ENCODE measurements around the gene DYNLT1.

DNA sequence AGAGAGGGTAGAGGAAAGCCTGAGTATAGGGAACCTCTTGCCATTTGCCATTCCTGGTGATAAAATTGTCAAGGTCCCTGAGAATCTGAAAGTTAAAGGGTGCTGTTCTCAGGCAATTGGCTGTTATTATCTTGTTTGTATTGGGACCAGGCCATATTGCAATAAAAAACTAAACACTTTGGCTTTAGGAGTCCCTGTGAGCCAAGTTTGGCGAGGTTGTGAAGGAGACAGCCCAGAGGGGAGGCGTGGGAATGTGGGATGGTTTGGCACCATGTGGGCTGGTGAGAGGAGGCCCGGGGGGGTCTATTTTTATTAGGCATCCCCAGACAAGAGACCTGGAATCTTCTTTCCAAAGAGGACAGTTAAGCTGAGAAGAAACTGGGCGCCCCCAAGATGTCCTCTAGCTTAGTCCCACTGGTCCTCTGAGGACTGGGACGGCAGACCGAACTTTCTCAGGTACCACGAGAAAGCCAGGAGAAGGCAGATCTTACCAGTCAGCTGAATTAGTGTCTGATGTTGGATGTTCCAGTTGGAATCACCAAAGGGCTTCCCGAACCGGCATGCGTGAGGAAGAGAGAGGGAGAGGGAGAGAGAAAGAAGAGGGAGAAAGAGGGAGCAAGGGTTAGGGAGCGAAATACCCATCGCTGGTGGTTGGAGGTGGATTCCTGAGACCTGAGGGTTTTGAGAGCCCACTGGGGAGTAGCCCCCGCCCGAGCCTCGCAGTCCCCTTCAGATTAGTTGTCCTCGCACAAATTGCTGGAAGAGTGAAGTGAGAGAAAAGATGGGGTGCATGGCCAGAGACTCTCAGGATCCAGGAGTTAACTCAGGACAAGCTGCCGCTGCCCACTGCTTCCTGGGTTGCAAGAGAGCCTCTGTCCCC lies 24.4 kb downstream of the DYNLT1 start:
- TF ChIP-seq, protein P1, sequence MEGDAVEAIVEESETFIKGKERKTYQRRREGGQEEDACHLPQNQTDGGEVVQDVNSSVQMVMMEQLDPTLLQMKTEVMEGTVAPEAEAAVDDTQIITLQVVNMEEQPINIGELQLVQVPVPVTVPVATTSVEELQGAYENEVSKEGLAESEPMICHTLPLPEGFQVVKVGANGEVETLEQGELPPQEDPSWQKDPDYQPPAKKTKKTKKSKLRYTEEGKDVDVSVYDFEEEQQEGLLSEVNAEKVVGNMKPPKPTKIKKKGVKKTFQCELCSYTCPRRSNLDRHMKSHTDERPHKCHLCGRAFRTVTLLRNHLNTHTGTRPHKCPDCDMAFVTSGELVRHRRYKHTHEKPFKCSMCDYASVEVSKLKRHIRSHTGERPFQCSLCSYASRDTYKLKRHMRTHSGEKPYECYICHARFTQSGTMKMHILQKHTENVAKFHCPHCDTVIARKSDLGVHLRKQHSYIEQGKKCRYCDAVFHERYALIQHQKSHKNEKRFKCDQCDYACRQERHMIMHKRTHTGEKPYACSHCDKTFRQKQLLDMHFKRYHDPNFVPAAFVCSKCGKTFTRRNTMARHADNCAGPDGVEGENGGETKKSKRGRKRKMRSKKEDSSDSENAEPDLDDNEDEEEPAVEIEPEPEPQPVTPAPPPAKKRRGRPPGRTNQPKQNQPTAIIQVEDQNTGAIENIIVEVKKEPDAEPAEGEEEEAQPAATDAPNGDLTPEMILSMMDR (IDR thresholded peaks at IDR 0.05; ENCODE audit: poor library complexity): no peak
- no peak for TF ChIP-seq EZH2 (IDR thresholded peaks at IDR 0.05; ENCODE audit: borderline replicate concordance)
